OCI-M2 (cell line): ENCODE data around the gene OSCAR.

Source experiments
- DNase-seq: peaks from one replicate; lab custom pipeline; 2025; ENCODE audit not compliant: unreplicated experiment; lab: John Stamatoyannopoulos, UW

The OSCAR gene

DNA sequence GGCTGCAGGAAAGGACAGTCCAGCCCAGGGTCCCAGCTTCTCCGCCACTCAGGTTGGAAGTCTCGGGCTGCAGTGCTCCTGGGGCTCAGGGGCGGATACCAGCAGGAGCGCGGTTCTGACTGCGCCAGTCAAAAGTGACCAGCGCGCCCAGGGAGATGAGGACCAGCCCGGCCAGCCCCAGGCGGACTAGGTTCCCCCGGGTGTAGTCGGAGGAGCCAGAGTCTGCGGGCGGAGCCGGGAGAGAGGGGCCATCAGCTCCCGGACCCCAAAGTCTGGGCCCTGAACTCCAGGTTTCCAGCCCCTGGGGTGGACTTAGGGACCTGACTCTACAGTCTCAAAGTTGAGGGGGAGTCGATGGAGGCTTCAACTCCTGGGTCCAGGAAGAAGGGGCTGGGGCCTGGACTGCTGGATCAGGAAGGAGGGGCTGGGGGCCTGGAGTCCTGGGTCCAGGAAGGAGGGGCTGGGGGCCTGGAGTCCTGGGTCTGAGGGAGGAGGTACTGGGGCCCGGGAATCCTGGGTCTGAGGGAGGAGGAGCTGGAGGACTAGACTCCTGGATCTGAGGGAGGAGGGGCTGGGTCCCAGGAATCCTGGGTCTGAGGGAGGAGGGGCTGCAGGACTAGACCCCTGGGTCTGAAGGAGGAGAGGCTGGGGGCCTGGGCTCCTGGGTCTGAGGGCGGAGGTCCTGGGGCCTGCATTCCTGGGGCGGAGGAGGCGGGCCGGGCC, 5.3 kb downstream of the OSCAR start:
- no peak for DNase-seq

DNA sequence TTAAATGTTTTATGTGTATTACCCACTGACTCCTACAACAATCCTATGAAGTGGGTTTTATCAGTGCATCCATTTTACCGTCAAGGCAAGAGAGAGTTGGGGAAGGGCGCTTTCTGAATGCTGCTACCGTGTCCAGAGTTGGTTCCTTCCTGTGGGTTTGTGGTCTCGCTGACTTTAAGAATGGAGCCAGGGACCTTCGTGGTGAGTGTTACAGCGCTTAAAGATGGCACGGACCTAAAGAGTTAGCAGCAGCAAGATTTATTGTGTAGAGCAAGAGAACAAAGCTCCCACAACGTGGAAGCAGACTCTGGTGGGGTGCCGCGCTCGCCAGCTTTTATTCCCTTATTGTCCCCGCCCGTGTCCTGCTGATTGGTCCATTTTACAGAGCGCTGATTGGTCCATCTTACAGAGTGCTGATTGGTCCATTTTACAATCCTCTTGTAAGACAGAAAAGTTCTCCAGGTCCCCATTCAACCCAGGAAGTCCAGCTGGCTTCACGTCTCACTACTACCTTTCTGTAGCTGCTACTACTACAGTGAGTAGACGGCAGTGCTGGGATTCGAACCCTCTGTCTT, 6.1 kb downstream of the OSCAR start:
- no peak for DNase-seq

DNA sequence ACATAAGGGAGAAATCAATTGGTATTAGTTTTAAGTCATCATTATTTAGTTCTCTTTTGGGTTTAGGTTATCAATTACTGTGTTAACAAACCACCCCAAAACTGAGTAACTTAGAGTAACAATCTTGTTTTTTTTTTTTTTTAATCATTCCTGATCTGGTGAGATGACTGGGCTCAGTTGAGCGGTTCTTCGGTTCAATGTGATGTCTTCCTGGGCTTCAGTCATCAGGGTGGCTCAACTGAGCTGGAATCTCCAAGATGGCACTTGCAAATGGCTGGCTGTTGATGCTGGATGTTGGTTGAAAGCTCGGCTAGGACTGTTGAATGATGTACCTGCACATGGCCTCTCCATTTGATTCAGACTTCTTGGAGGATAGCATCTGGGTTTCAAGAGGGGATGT, 16.2 kb downstream of the OSCAR start:
- DNase-seq, result no peak

DNA sequence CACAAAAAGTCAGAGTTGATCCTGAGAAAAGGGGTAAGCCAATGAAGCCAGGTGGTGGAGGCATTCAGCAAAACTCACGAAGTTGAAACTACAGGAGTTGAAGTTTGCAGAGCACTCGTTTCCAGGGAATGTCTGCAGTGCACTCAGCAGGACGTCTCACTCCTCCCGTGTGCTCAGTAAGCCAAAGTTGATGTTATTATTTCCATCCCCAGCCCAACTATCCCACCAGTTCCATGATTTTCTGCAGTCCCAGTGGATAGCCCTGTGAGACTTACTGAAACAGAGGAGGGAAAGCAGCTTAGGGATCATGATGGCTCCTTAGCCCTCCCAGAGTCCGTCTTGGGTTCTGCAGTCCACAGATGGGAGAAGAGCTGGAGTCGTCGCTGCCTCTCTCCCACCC, 19.6 kb downstream of the OSCAR start, which contains the start of gene TARM1:
TARM1 (minus strand) TSS at position 334 of the 400 bp plus-strand sequence; CDS start at position 309, 25 bp downstream.
- no peak for DNase-seq

DNA sequence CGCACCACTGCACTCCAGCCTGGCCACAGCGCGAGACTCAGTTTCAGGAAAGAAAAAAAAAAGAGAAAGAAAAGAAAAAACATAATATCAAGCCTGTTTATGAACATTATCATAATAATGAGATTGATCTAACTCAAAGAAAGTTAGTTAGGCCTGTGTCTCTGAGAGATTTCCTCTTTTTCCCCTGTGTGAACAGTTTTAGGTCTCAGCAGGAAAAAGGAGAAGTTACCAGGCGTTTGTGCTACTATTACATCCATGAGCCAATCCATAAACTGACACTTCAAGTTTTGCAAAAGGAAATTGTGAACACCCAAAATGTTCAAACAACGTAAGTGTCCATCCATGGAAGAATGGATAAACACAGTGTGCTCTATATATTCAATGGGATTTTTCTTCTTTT, 23.3 kb downstream of the OSCAR start:
- DNase-seq, result no peak

DNA sequence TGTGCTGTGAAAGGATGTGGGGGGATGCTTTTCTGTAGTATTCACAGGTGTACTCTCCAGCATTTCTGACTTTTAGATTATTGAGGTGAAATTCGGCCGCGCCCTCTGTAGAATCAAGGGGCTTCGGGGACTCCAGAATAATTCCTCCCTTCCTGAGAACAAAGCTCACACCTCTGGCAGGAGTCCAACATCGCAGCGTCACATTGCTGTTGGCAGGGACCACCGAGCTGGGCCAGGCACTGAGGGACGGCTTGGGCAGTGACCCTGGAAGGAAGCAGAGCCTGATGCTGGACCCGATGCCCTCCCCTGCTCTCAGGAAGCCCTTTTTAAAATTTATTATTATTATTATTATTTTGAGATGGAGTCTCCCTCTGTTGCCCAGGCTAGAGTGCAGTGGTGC, 25.8 kb downstream of the OSCAR start:
- DNase-seq, result no peak

DNA sequence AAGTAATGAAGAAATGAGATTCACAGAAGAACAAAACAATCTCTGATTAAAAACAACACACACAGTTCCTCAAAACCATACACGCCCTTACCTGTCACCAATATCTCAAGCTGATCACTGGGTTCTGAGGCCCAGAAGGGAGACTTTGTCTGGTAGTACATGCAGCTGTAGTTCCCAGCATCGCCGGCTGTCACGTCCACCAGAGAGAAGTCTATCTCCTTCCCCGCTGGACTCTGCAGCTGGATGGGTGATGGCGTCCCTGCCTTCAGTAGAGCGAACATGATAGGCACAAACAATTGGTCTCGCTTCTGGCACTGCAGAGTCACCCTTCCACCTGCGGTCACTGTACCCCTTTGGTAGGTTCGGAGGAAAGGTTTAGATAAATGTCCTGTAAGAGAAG, 26.8 kb downstream of the OSCAR start:
- no peak for DNase-seq

DNA sequence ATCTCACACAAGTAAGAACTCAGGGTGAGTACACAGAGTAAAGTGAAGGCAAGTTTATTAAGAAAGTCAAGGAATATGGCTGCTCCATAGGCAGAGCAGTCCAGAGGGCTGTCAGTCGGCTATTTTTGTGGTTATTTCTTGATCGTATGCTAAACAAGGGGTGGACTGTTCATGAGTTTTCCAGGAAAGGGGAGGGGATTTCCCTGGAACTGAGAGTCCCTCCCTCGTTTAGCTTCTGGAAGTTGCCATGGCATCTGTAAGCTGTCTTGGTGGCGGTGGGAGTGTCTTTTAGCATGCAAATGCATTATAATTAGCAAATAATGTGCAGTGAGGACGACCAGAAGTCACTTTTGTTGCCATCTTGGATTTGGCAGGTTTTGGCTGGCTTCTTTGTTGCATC, 31.1 kb downstream of the OSCAR start:
- DNase-seq, result no peak

DNA sequence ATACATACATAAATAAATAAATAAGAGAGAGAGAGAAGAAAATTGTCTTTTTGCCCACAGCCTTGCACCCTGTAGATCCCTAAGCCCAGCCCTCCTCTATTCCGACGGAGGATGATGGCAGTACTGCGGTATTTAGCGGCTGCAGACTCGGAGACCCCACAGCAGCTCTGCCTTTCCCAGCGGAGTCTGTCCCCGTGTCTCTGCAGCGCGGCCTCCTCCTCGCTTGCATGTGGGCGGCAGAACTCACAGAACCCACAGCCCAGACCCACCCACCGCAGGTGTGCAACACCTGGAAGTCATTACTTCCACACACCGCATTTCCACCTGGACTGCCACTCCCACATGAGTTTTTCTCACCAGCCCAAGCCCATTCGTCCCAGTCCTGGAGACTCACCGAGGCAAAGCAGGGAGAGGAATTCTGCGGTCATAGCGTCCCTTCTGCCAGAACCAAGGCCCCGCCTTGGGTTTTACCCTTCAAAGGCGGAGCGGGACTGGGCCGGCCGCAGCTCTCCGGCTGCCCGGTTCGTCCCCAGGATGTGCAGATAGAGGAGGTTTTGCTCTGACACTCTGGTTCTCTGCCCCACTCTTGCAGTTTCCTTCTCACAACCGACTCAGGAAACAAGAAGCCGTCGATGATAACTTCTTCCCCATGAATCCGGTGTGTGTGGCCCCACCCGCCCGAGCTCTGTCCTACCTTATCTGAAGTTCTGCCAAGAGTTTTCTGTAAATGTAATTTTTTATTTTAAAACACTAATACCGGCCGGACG, 37.1 kb downstream of the OSCAR start, which contains the start of gene VSTM1:
VSTM1 (minus strand) TSS at position 548 of the 767 bp plus-strand sequence; CDS start at position 428, 120 bp downstream.
- no peak for DNase-seq

DNA sequence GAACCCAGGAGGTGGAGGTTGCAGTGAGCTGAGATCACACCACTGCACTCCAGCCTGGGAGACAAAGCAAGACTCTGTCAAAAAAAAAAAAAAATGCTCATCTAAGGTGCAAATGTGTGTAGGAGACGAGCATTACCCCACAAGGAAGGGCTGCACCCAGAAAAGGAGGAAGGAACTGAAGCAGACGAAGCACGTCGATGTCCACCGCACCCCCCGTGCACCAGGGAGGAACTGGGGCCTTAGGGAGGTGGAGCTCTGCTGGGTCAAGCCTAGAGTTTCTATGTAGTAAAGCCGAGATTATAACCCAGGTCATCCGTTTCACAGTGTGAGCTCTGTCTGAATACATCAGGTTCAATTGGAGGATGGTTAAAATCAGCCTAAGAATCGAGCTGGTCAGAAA, 38.0 kb downstream of the OSCAR start:
- DNase-seq, result no peak

DNA sequence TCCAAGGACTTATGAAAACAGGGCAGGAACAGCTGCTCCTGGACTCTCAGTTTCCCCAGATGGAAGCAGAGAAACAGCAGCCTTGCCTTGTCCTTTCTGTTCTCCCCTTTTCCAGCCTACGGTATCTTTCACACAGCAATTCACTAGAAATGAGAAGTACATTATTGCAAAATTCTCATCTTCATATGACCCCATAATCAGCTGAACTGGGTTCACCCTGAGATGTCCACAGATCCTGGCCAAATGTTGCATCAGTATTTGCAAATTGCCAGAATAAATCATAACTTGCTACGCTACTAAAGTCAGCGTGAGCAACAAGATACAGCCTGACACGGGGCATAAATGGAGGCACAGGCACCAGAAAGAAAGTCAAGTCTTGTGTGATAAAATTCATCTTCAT, 53.0 kb downstream of the OSCAR start:
- DNase-seq, result no peak

DNA sequence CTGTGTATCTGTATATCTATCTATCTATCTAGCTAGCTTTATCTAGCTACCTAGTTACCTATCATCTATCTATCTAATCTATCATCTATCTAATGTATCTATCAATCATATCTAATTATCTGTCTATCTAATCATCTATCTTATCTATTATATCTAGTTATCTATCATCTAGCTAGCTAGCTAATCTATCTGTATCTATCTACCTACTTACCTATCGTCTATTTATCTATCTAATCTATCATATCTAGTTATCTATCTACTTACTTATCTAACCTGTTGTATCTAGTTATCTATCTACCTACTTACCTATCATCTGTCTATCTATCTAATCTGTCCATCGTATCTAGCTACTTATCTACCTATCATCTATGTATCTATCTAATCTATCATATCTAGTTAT, 54.8 kb downstream of the OSCAR start:
- DNase-seq, result no peak
